K562 (cell line): Measurements from ENCODE around the gene GPD1L. TPM values are rescaled to one million over a fixed set of nuclear protein-coding genes. Genes with fewer than 3 reads are reported as not detected.
A peak's percentile ranks its signal among the peaks of the same experiment; 100 is the strongest.

Experiments
- ATAC-seq: fragments of 200-7000 bp; cut with Tn5 transposase; 3 replicates; pipeline ENCODE4 v1.9.1; 2020; ENCODE audit warnings: moderate library complexity
- BruUV-seq: library from RNA; stranded (reverse); fragments of 400-500 nt; replicated peaks from 2 replicates; lab custom pipeline; 2021; lab: Mats Ljungman, UMichigan
- CTCF ChIA-PET: fragments of 300-600 bp; formaldehyde crosslinking; extraction: SDS; loops from one replicate; lab custom pipeline; 2021; ENCODE audit warnings: low intra/inter-chr PET ratio; lab: Yijun Ruan, JAX
- POLR2A ChIA-PET: fragments of 300-600, 350-650 bp; sonication (Branson Sonifier 250); formaldehyde crosslinking; extraction: SDS; loops from one replicate; lab custom pipeline; 2021; ENCODE audit warnings: antibody characterized with exemption, inconsistent platforms; lab: Yijun Ruan, JAX
- DNase-seq, 4 experiments: peaks; one replicate each; pipeline versions ENCODE4 v3.0.0 to v3.0.0-alpha.2; 2011 to 2018; ENCODE audit warnings: low spot score in 3 of 4, mixed read lengths in 3 of 4; ENCODE audit errors: extremely low read depth in 1 of 4
- FAIRE-seq: peaks from 2 replicates; lab custom pipeline; 2011; peaks lifted over from hg19 to GRCh38; lab: Jason Lieb, UNC
- H2AFZ ChIP-seq: 2 replicates; pipeline ENCODE4 v1.6.0; 2011; ENCODE audit warnings: low read depth, low read length, control low read depth, inconsistent platforms
- H3K27ac ChIP-seq: fragments of 200-600 bp; 3 replicates; pipeline ENCODE4 v1.8.0; 2011; ENCODE audit warnings: low read depth, mild to moderate bottlenecking, control low read depth, inconsistent platforms, low read length, moderate library complexity, mixed read lengths; ENCODE audit errors: extremely low read depth
- H3K27me3 ChIP-seq, 2 experiments: fragments of 300-600 bp in 1 of 2; 2 replicates in 1 of 2; 3 replicates in 1 of 2; pipeline versions ENCODE4 v1.6.0 to v1.8.0; 2011; ENCODE audit warnings: inconsistent platforms in 2 of 2, low read length in 2 of 2, mild to moderate bottlenecking in 1 of 2, mixed read lengths in 1 of 2, moderate library complexity in 1 of 2; ENCODE audit not compliant: control insufficient read depth in 2 of 2, insufficient read depth in 2 of 2
- H3K36me3 ChIP-seq: fragments of 300-600 bp; 3 replicates; pipeline ENCODE4 v1.8.0; 2011; ENCODE audit warnings: mild to moderate bottlenecking, low read length, inconsistent platforms; ENCODE audit not compliant: control insufficient read depth, insufficient read depth
- H3K4me1 ChIP-seq, 2 experiments: fragments of 200-600 bp in 1 of 2; replicated peaks in 1 of 2; 2 replicates in 1 of 2; 3 replicates in 1 of 2; pipeline versions ENCODE4 v1.5.1 to v1.8.0; 2011; ENCODE audit warnings: inconsistent platforms in 2 of 2, low read length in 2 of 2, mild to moderate bottlenecking in 1 of 2, mixed read lengths in 1 of 2, moderate library complexity in 1 of 2; ENCODE audit not compliant: control insufficient read depth in 2 of 2, insufficient read depth in 2 of 2
- H3K4me2 ChIP-seq: 2 replicates; pipeline ENCODE4 v1.6.1; 2011; ENCODE audit warnings: low read length, control low read depth, inconsistent platforms, mixed read lengths; ENCODE audit not compliant: insufficient read depth
- H3K4me3 ChIP-seq: fragments of 200-600 bp; sonication (generic), shearing (Covaris generic); 2 replicates; pipeline ENCODE4 v1.5.1; 2016; ENCODE audit warnings: control low read depth, inconsistent platforms
- H3K79me2 ChIP-seq: fragments of 200-600 bp; 3 replicates; pipeline ENCODE4 v1.8.0; 2011; ENCODE audit warnings: low read length, inconsistent platforms; ENCODE audit not compliant: control insufficient read depth, insufficient read depth
- H3K9ac ChIP-seq, 2 experiments: 2 replicates each; pipeline versions ENCODE4 v1.6.0 to v1.6.1; 2011; ENCODE audit warnings: low read depth in 2 of 2, low read length in 2 of 2, control low read depth in 1 of 2, inconsistent platforms in 1 of 2, mild to moderate bottlenecking in 1 of 2, mixed read lengths in 1 of 2; ENCODE audit not compliant: insufficient read depth in 1 of 2
- H3K9me1 ChIP-seq: one replicate; pipeline ENCODE4 v1.6.0; 2011; ENCODE audit warnings: inconsistent platforms, mild to moderate bottlenecking, low read length, moderate library complexity; ENCODE audit not compliant: control insufficient read depth, insufficient read depth
- H3K9me3 ChIP-seq: replicated peaks from 2 replicates; pipeline ENCODE4 v1.5.1; 2011; ENCODE audit warnings: low read depth, low read length, inconsistent platforms; ENCODE audit not compliant: control insufficient read depth, insufficient read depth
- H4K20me1 ChIP-seq: replicated peaks from 2 replicates; pipeline ENCODE4 v1.6.1; 2011; ENCODE audit warnings: low read length, inconsistent platforms, mixed read lengths; ENCODE audit not compliant: control insufficient read depth, insufficient read depth
- MEIS2 ChIP-seq: fragments of 450-650 bp; IDR thresholded peaks from 2 replicates; pipeline ENCODE4 v1.6.1; 2014; ENCODE audit warnings: mild to moderate bottlenecking; ENCODE audit not compliant: partially characterized antibody
- PHF8 ChIP-seq: fragments of 200-600 bp; sonication (generic); IDR thresholded peaks from 2 replicates; pipeline ENCODE4 v1.6.1; 2012; ENCODE audit warnings: mixed run types, mild to moderate bottlenecking, inconsistent platforms, low read length, moderate library complexity, borderline replicate concordance
- WGBS: fragments of 100-300 bp; shearing (Covaris generic); methylation state at CpG from one replicate; pipeline ENCODE4 v1.1.6; 2016; ENCODE audit warnings: low coverage, mixed read lengths; ENCODE audit not compliant: insufficient coverage; ENCODE audit errors: missing lambda C conversion rate; 5-methylcytosine and 5-hydroxymethylcytosine counted together
- in situ Hi-C: fragments of 300-500 bp; cut with MboI; formaldehyde crosslinking; loops from 4 replicates; pipeline ENCODE4 v1.15.0; 2018; ENCODE audit warnings: inconsistent platforms, mixed read lengths
- intact Hi-C: fragments of 100-400 bp; cut with micrococcal nuclease; formaldehyde crosslinking; loops from 2 replicates; pipeline ENCODE4 v1.14.2; 2022
- polyA plus RNA-seq, 8 experiments: library from polyadenylated mRNA; depleted of rRNA in 4 of 8; stranded (reverse) in 5 of 8; unstranded in 3 of 8; fragments of >200 nt; fragmentation: Nextera tagmentation in 2 of 8; fragmentation: Illumina TruSeq in 1 of 8; extraction: Ambion mirVana in 2 of 8; extraction: Trizol in 1 of 8; gene quantifications; 2 replicates each; pipeline versions ENCODE4 v1.2.1 to v1.2.3, GENCODE V29; 2011 to 2014; ENCODE audit warnings: inconsistent platforms in 1 of 8, missing spikeins in 1 of 8
- total RNA-seq, 7 experiments: library from RNA; depleted of rRNA in 6 of 7; stranded (reverse); fragments of >200 nt in 6 of 7; fragmentation: Illumina TruSeq in 2 of 7; extraction: Trizol in 2 of 7; gene quantifications; 2 replicates each; pipeline versions ENCODE4 v1.2.1 to v1.2.3, GENCODE V29; 2011 to 2021; ENCODE audit warnings: low replicate concordance in 1 of 7
- TF ChIP-seq, protein P1 (sequence below), 2 experiments: IDR thresholded peaks in 1 of 2; conservative IDR thresholded peaks in 1 of 2; 2 replicates each; pipeline ENCODE4 v1.6.1; 2016; ENCODE audit warnings: low read depth in 2 of 2, mild to moderate bottlenecking in 1 of 2, missing compliant biosample characterization in 1 of 2, missing genetic modification characterization in 1 of 2, moderate library complexity in 1 of 2

GPD1L gene
- total and polyA plus RNA-seq, 9 of the 15 experiments (the other 6 are each of a cell fraction or from before 2014, with no cell fraction given): 1.6 to 17.3 (median 12.3) TPM

DNA sequence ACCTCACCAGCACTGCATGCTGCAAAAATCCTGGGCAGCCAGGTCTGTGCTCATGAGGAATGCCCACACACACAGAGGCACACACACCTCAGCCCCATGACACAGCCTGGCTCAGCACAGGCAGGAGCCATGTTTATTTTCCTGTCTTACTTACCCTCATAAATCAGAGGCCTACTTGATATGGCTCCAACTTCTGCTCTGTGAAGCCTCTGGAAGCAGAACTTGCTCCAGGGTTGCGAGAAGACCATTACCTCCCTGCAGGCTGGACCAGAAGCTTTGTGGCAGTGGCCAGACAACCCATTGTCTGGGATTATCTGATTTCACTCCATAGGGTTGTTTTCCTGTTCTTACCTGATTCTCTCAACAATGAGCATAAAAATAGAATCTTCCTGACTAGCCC is 88.2 kb downstream of the GPD1L start:
- BruUV-seq: no TSS peak
- intact Hi-C loops: no loop called here
- ChIA-PET CTCF (no interaction called here), POLR2A (no interaction called here)
- Histone ChIP-seq H3K79me2 (no peaks in the 10 kb centered on the region), H3K36me3 (no peaks in the 10 kb centered on the region), H3K4me3 (no peak overlapping the region), H3K27me3 (peaks cover 0 to 29% of the 10 kb centered on the region in 2 experiments; a peak in 3 of 5 replicates), H3K4me1 (no peaks in the 10 kb centered on the region), H4K20me1 (no peaks in the 10 kb centered on the region), H3K27ac (no peak overlapping the region), H3K9ac (no peak overlapping the region), H3K9me1 (no peaks in the 10 kb centered on the region), H3K9me3 (no peaks in the 10 kb centered on the region), H2AFZ (no peak overlapping the region), H3K4me2 (no peak overlapping the region)
- no peak for ATAC-seq
- in situ Hi-C loops: no loop called here
- WGBS: 0% methylated on average over 1 of the region's 1 CpG
- TF ChIP-seq, protein P1, sequence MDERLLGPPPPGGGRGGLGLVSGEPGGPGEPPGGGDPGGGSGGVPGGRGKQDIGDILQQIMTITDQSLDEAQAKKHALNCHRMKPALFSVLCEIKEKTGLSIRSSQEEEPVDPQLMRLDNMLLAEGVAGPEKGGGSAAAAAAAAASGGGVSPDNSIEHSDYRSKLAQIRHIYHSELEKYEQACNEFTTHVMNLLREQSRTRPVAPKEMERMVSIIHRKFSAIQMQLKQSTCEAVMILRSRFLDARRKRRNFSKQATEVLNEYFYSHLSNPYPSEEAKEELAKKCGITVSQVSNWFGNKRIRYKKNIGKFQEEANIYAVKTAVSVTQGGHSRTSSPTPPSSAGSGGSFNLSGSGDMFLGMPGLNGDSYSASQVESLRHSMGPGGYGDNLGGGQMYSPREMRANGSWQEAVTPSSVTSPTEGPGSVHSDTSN (CRISPR knock-in tag; IDR thresholded peaks at IDR 0.05; ENCODE audit: low read depth): no peak
- TF ChIP-seq, protein P1 (tag; conservative IDR thresholded peaks at IDR 0.05; ENCODE audit: low read depth): peak; percentile 47
- no peak for TF ChIP-seq PHF8
- peak; percentile 20 for TF ChIP-seq MEIS2
- no peak for DNase-seq
- FAIRE-seq: no peak
